HG02610 (cell line): ENCODE data around the gene SCN10A.

Source experiments
- ATAC-seq: cut with Tn5 transposase; IDR thresholded peaks from one replicate; pipeline ENCODE4 v1.9.1; 2021; ENCODE audit warnings: mild to moderate bottlenecking, moderate library complexity; ENCODE audit not compliant: unreplicated experiment

The SCN10A gene

GRCh38 chr3:38655708-38656300 is 160.2 kb downstream of the SCN10A start:
- no peak for ATAC-seq

- no peak for ATAC-seq
Measured at GRCh38 chr3:38653685-38654537, 162.1 kb downstream of the SCN10A start.

- ATAC-seq: no peak
Measured at GRCh38 chr3:38652934-38653333, 163.1 kb downstream of the SCN10A start.

GRCh38 chr3:38651153-38651789 is 164.7 kb downstream of the SCN10A start:
- ATAC-seq: no peak

GRCh38 chr3:38650248-38650951 is 165.6 kb downstream of the SCN10A start:
- no peak for ATAC-seq

DNA sequence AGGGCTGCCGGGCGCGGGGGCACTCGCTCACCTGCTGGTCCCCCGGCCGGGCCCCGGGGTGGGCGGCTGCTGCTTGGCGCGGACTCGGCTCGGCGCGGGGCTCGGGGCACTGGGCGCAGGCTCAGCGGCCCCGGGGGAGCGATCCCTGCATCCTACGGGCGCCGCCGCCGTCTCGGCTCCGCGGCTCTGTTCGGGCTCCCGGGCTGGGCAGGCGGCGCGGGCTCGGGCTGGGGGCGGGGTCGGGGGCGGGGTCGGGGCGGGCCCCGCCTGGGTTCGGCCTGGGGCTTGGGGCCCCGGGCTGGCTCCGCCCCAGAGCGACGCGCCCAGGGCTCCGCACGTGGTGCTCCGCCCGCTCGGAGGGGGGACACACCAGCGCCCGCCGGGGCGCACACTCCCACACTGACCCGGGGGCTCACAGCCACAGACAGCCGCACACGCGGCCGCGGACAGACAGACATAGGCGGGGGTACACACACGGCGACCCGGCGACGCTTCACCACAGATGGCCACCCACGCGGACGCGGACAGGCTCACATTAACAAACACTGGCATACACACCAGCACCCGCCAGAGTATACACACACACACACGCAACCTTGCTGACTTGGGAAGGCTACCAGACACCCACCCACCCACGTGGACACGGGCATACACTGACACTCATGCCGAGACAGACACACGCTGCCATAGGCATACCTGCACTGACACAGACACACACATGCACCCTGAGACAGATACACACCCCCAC is 166.3 kb downstream of the SCN10A start, which contains the start of gene SCN5A:
SCN5A (minus strand) TSS at position 188 of the 748 bp plus-strand sequence. CDS start 16,380 bp downstream, outside the sequence.
- ATAC-seq: no peak

- ATAC-seq: no peak
Measured at GRCh38 chr3:38648659-38649499, 167.1 kb downstream of the SCN10A start.

DNA sequence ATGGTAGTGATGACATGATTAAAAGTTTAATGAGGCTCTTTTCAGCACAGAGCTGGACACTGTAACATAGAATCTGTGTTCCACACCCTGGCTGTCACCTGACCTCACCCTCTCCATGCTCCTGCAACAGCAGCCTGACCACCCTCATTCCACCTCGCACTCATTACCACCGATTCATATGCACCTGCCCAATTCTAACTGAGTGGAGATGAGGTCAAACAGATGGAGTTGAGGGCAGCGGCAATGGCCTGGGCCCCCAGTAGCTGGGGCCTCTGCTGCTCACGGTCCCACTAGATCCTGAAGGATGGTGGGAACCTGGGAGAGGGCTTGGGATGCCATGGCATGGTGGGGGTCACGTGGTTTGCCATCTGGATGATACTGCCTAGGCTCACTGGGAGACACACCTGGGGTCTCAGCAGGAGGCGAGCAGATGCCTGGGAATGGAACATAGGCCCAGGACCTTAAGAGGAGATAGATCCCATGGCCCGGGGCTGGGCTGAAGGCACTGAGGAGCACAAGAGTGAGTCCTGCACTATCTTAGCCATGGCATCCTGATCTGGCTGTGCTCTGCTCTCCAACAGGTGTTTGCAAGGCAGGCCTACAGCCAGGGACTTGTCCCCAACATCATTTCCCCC is 167.9 kb downstream of the SCN10A start:
- no peak for ATAC-seq

DNA sequence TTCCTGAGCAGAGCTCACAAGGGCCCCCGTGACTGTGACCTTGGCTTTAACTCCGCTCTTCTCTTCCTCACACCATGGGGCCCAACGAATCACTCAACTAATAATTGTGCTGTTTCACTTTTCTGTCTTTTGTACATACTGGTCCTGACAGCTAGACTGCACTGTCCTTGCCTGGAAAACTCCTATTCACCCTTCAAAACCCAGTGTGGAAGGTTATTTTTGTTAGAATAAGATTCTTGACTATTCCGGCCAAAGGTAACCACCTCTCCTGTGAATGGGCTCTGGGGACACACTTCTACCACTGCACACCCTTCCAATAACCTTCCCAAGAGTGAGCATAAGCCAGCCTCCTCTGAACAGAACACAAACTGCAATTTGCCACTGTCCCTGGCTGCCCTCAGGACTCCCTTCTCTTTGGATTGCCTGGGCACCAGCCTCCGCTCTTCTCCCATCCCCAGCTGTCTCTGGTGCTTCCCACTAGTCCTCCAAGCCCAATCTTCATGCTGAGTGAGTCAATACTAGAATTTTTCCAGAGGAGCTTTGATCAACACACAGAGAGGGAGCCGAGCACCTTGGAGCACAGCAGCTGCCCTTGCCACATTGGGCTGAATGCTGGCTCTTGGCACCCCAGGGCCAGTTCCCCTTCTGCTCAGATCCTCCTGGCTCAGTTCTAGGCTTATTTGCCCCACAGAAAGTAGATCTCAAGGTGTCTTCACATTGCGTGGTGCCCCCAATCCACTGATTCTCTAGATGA is 168.6 kb downstream of the SCN10A start:
- no peak for ATAC-seq
